Neural cell (in vitro differentiated cells): ENCODE data around the gene EXOC4. TPM values are rescaled to one million over a fixed set of nuclear protein-coding genes. Genes with fewer than 3 reads are reported as not detected.

ENCODE experiments used
- H2AFZ ChIP-seq: fragments of 200-600, 300-800 bp; sonication (generic), shearing (Covaris generic); 2 replicates; pipeline ENCODE4 v1.6.0; 2014; ENCODE audit warnings: low read depth, mild to moderate bottlenecking, antibody characterized with exemption, low read length, moderate library complexity
- H3F3A ChIP-seq: fragments of 200-600 bp; shearing (Covaris generic); 2 replicates; pipeline ENCODE4 v1.6.1; 2016; ENCODE audit warnings: mild to moderate bottlenecking, moderate library complexity, mixed read lengths, antibody characterized with exemption, low read length; ENCODE audit not compliant: insufficient read depth, poor library complexity, severe bottlenecking
- H3K27ac ChIP-seq: fragments of 200-600, 300-800 bp; sonication (generic), shearing (Covaris generic); 2 replicates; pipeline ENCODE4 v1.5.1; 2014; ENCODE audit warnings: mild to moderate bottlenecking, low read length, moderate library complexity
- H3K27me3 ChIP-seq: fragments of 300-800, 200-600 bp; sonication (generic), shearing (Covaris generic); 2 replicates; pipeline ENCODE4 v1.6.0; 2014; ENCODE audit warnings: mild to moderate bottlenecking, low read depth, low read length, moderate library complexity; ENCODE audit not compliant: insufficient read depth
- H3K36me3 ChIP-seq: fragments of 300-800, 200-600 bp; sonication (generic), shearing (Covaris generic); 2 replicates; pipeline ENCODE4 v1.5.1; 2014; ENCODE audit warnings: mild to moderate bottlenecking, antibody characterized with exemption, low read length, moderate library complexity; ENCODE audit not compliant: insufficient read depth
- H3K4me2 ChIP-seq: fragments of 300-800, 200-600 bp; sonication (generic), shearing (Covaris generic); 2 replicates; pipeline ENCODE4 v1.6.0; 2014; ENCODE audit warnings: mild to moderate bottlenecking, low read length
- H3K4me3 ChIP-seq: fragments of 300-800, 200-600 bp; sonication (generic), shearing (Covaris generic); 2 replicates; pipeline ENCODE4 v1.5.1; 2014; ENCODE audit warnings: mild to moderate bottlenecking, low read length, moderate library complexity
- H3K79me2 ChIP-seq: fragments of 200-600 bp; shearing (Covaris generic); replicated peaks from 2 replicates; pipeline ENCODE4 v1.6.0; 2014; ENCODE audit warnings: mild to moderate bottlenecking, low read length, moderate library complexity; ENCODE audit not compliant: insufficient read depth
- H3K9ac ChIP-seq: fragments of 300-800, 200-600 bp; sonication (generic), shearing (Covaris generic); 2 replicates; pipeline ENCODE4 v1.6.1; 2016; ENCODE audit warnings: mild to moderate bottlenecking, low read length, mixed read lengths
- H3K9me2 ChIP-seq: fragments of 200-600 bp; shearing (Covaris generic); 2 replicates; pipeline ENCODE4 v1.6.1; 2016; ENCODE audit warnings: mild to moderate bottlenecking, low read length, mixed read lengths; ENCODE audit not compliant: insufficient read depth
- H3K9me3 ChIP-seq: fragments of 200-600, 300-800 bp; sonication (generic), shearing (Covaris generic); 2 replicates; pipeline ENCODE4 v1.6.1; 2016; ENCODE audit warnings: mild to moderate bottlenecking, mixed run types, low read length, moderate library complexity, mixed read lengths
- H4K20me1 ChIP-seq: fragments of 200-600 bp; shearing (Covaris generic); 2 replicates; pipeline ENCODE4 v1.6.1; 2016; ENCODE audit warnings: mild to moderate bottlenecking, mixed run types; ENCODE audit not compliant: insufficient read depth
- CTCF ChIP-seq: fragments of 450-650 bp; IDR thresholded peaks from 2 replicates; pipeline ENCODE4 v1.5.1; 2014; ENCODE audit warnings: antibody characterized with exemption, mild to moderate bottlenecking, moderate library complexity; ENCODE audit not compliant: poor library complexity, severe bottlenecking
- EP300 ChIP-seq: fragments of 450-650 bp; conservative IDR thresholded peaks from 2 replicates; pipeline ENCODE4 v1.6.1; 2014; ENCODE audit warnings: antibody characterized with exemption, mild to moderate bottlenecking, moderate library complexity; ENCODE audit not compliant: poor library complexity, severe bottlenecking
- EZH2 ChIP-seq: fragments of 200-600, 300-800 bp; shearing (Covaris generic), sonication (generic); IDR thresholded peaks from 2 replicates; pipeline ENCODE4 v1.6.1; 2014; ENCODE audit warnings: antibody characterized with exemption, low read length, borderline replicate concordance, mild to moderate bottlenecking; ENCODE audit not compliant: insufficient read depth, poor library complexity, severe bottlenecking
- MXI1 ChIP-seq: fragments of 450-650 bp; conservative IDR thresholded peaks from 2 replicates; pipeline ENCODE4 v1.6.1; 2014; ENCODE audit warnings: antibody characterized with exemption, mild to moderate bottlenecking; ENCODE audit not compliant: poor library complexity, severe bottlenecking
- POLR2AphosphoS5 ChIP-seq: IDR thresholded peaks from 2 replicates; pipeline ENCODE4 v1.6.1; 2012
- RAD21 ChIP-seq: fragments of 450-650 bp; conservative IDR thresholded peaks from 2 replicates; pipeline ENCODE4 v1.6.1; 2014; ENCODE audit warnings: antibody characterized with exemption, mild to moderate bottlenecking, moderate library complexity
- REST ChIP-seq: IDR thresholded peaks from 2 replicates; pipeline ENCODE4 v1.6.1; 2012; ENCODE audit warnings: borderline replicate concordance
- SMC3 ChIP-seq: fragments of 450-650 bp; conservative IDR thresholded peaks from 2 replicates; pipeline ENCODE4 v1.6.1; 2014; ENCODE audit warnings: antibody characterized with exemption, mild to moderate bottlenecking, moderate library complexity; ENCODE audit not compliant: poor library complexity
- TAF1 ChIP-seq: IDR thresholded peaks from 2 replicates; pipeline ENCODE4 v1.6.1; 2012; ENCODE audit warnings: low read depth
- polyA plus RNA-seq: library from polyadenylated mRNA; depleted of rRNA; stranded (reverse); fragments of >200 nt; gene quantifications from 2 replicates; pipeline ENCODE4 v1.2.3, GENCODE V29; 2014

The EXOC4 gene
- polyA plus RNA-seq, 1 donor from 2014 or later: 36.5 TPM

- H3F3A ChIP-seq: no peaks in the 10 kb centered on the region
- no peak overlapping the region for H3K27ac ChIP-seq
- H2AFZ ChIP-seq: no peak overlapping the region
- H3K9me2 ChIP-seq: no peaks in the 10 kb centered on the region
- H3K4me2 ChIP-seq: no peak overlapping the region
- H3K36me3 ChIP-seq: no peaks in the 10 kb centered on the region
- H3K4me3 ChIP-seq: no peak overlapping the region
- no peaks in the 10 kb centered on the region for H4K20me1 ChIP-seq
- no peaks in the 10 kb centered on the region for H3K9me3 ChIP-seq
- TF ChIP-seq EZH2: no peak
- TF ChIP-seq EP300: no peak
- TF ChIP-seq MXI1: no peak
- no peak for TF ChIP-seq SMC3
- TF ChIP-seq TAF1: no peak
- no peak for TF ChIP-seq POLR2AphosphoS5
- H3K79me2 ChIP-seq: no peaks in the 10 kb centered on the region
- H3K9ac ChIP-seq: no peak overlapping the region
- no peaks in the 10 kb centered on the region for H3K27me3 ChIP-seq
Measured at GRCh38 chr7:134037991-134038390, 785.1 kb downstream of the EXOC4 start.

GRCh38 chr7:134040988-134041387 lies 788.1 kb downstream of the EXOC4 start:
- no peaks in the 10 kb centered on the region for H3F3A ChIP-seq
- no peak for TF ChIP-seq MXI1
- no peak for TF ChIP-seq POLR2AphosphoS5
- TF ChIP-seq EP300: no peak
- TF ChIP-seq RAD21: no peak
- no peak for TF ChIP-seq TAF1
- TF ChIP-seq CTCF: no peak
- no peak for TF ChIP-seq SMC3
- no peak for TF ChIP-seq EZH2
- no peak for TF ChIP-seq REST
- no peak overlapping the region for H3K9ac ChIP-seq
- H3K27me3 ChIP-seq: no peaks in the 10 kb centered on the region
- no peaks in the 10 kb centered on the region for H3K36me3 ChIP-seq
- no peaks in the 10 kb centered on the region for H3K9me2 ChIP-seq
- no peaks in the 10 kb centered on the region for H3K9me3 ChIP-seq
- no peak overlapping the region for H3K4me3 ChIP-seq
- H4K20me1 ChIP-seq: no peaks in the 10 kb centered on the region
- no peak overlapping the region for H3K27ac ChIP-seq
- H3K79me2 ChIP-seq: no peaks in the 10 kb centered on the region
- no peak overlapping the region for H3K4me2 ChIP-seq
- no peak overlapping the region for H2AFZ ChIP-seq
